ENCODE results near the gene PRUNE2.

The PRUNE2 gene

DNA sequence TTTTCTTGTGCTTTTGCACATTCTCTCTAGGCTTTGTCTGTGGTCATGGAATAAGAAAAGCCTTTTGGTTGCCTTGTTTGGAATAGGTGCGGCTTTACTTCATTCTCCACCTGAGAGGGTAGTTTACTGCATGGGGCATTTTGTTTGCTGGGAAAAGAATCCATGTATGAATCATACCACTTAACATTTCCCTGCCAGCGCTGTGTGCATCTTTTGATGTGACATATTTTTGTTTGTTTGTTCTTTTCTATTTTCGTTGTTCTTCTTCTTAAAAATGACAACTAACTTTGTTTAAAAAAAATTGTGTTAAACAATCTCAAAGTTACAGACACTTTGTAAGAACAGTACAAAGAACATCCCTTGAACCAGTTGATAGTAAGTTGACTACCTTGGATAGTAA is 333.8 kb downstream of the PRUNE2 start:
- TF ChIP-seq CTBP1 (IDR thresholded peaks at IDR 0.05; ENCODE audit: borderline replicate concordance) = no peak
- TF ChIP-seq BHLHE40 (IDR thresholded peaks at IDR 0.05; ENCODE audit: borderline replicate concordance) = no peak
- CTCF ChIA-PET = no interaction called here
- no peak for DNase-seq (ENCODE audit: extremely low spot score)
- POLR2A ChIA-PET = no interaction called here

- ChIA-PET CTCF (no interaction called here), POLR2A (no interaction called here)
- TF ChIP-seq NFRKB (IDR thresholded peaks at IDR 0.05) (no peak), HDGF (IDR thresholded peaks at IDR 0.05; ENCODE audit: borderline replicate concordance) (no peak), CTBP1 (IDR thresholded peaks at IDR 0.05; ENCODE audit: borderline replicate concordance) (no peak), LEF1 (IDR thresholded peaks at IDR 0.05; ENCODE audit: borderline replicate concordance) (no peak), SP1 (IDR thresholded peaks at IDR 0.05) (no peak), ZNF384 (IDR thresholded peaks at IDR 0.05) (no peak)
- DNase-seq (ENCODE audit: extremely low spot score) = no peak
Observed at GRCh38 chr9:76571743-76572146, 334.2 kb downstream of the PRUNE2 start.

DNA sequence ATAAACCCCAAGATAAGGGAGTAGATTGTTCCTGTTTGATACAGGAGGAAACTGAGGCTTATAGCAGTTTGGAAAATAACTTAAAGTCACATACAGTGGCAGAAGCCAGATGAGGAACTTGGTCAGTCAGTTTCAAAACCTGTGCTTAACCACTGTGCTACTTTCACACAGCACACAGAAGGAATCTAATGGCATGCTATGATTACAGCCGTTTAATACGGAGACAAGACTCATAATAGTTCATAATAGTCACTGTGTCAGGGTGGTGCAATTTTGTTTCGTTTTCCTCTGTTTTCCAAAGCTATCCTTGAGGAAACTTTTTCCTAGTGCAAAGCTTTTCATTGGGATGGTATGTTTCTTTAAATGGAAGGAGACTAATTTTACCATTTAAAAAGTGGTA is 334.6 kb downstream of the PRUNE2 start:
- no peak for TF ChIP-seq ARNT (IDR thresholded peaks at IDR 0.05)
- no peak for TF ChIP-seq L3MBTL2 (conservative IDR thresholded peaks at IDR 0.05)
- TF ChIP-seq, protein P1, sequence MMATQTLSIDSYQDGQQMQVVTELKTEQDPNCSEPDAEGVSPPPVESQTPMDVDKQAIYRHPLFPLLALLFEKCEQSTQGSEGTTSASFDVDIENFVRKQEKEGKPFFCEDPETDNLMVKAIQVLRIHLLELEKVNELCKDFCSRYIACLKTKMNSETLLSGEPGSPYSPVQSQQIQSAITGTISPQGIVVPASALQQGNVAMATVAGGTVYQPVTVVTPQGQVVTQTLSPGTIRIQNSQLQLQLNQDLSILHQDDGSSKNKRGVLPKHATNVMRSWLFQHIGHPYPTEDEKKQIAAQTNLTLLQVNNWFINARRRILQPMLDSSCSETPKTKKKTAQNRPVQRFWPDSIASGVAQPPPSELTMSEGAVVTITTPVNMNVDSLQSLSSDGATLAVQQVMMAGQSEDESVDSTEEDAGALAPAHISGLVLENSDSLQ (IDR thresholded peaks at IDR 0.05) = no peak
- TF ChIP-seq CTBP1 (IDR thresholded peaks at IDR 0.05; ENCODE audit: borderline replicate concordance) = no peak
- no peak for TF ChIP-seq ELF4 (IDR thresholded peaks at IDR 0.05)
- TF ChIP-seq HDGF (IDR thresholded peaks at IDR 0.05; ENCODE audit: borderline replicate concordance) = no peak
- no peak for TF ChIP-seq FOXM1 (IDR thresholded peaks at IDR 0.05; ENCODE audit: borderline replicate concordance)
- TF ChIP-seq SUZ12 (IDR thresholded peaks at IDR 0.05) = no peak
- TF ChIP-seq NFRKB (IDR thresholded peaks at IDR 0.05) = no peak
- TF ChIP-seq FOXA1 (IDR thresholded peaks at IDR 0.05) = no peak
- no peak for TF ChIP-seq SP1 (IDR thresholded peaks at IDR 0.05)
- no peak for TF ChIP-seq TARDBP (IDR thresholded peaks at IDR 0.05)
- no peak for TF ChIP-seq LEF1 (IDR thresholded peaks at IDR 0.05; ENCODE audit: borderline replicate concordance)
- TF ChIP-seq BHLHE40 (IDR thresholded peaks at IDR 0.05; ENCODE audit: borderline replicate concordance) = no peak
- TF ChIP-seq FOXK2 (IDR thresholded peaks at IDR 0.05) = no peak
- TF ChIP-seq ZNF384 (IDR thresholded peaks at IDR 0.05) = no peak
- no peak for DNase-seq (ENCODE audit: extremely low spot score)
- ChIA-PET CTCF (no interaction called here), POLR2A (no interaction called here)

- ChIA-PET CTCF (no interaction called here), POLR2A (no interaction called here)
- DNase-seq (ENCODE audit: extremely low spot score) = no peak
- TF ChIP-seq FOXM1 (IDR thresholded peaks at IDR 0.05; ENCODE audit: borderline replicate concordance) (no peak), SP1 (IDR thresholded peaks at IDR 0.05) (no peak), TARDBP (IDR thresholded peaks at IDR 0.05) (no peak), HDGF (IDR thresholded peaks at IDR 0.05; ENCODE audit: borderline replicate concordance) (no peak), ELF4 (IDR thresholded peaks at IDR 0.05) (no peak), SUZ12 (IDR thresholded peaks at IDR 0.05) (no peak), ARNT (IDR thresholded peaks at IDR 0.05) (no peak), BHLHE40 (IDR thresholded peaks at IDR 0.05; ENCODE audit: borderline replicate concordance) (no peak), CTBP1 (IDR thresholded peaks at IDR 0.05; ENCODE audit: borderline replicate concordance) (no peak), FOXA1 (IDR thresholded peaks at IDR 0.05) (no peak), ZNF384 (IDR thresholded peaks at IDR 0.05) (no peak), L3MBTL2 (conservative IDR thresholded peaks at IDR 0.05) (no peak), NFRKB (IDR thresholded peaks at IDR 0.05) (no peak), FOXK2 (IDR thresholded peaks at IDR 0.05) (no peak), LEF1 (IDR thresholded peaks at IDR 0.05; ENCODE audit: borderline replicate concordance) (no peak)
- TF ChIP-seq, protein P1 (IDR thresholded peaks at IDR 0.05) = no peak
Observed at GRCh38 chr9:76570826-76571225, 335.1 kb downstream of the PRUNE2 start.

- POLR2A ChIA-PET = no interaction called here
- CTCF ChIA-PET = no interaction called here
- TF ChIP-seq FOXA1 (IDR thresholded peaks at IDR 0.05) = no peak
- no peak for TF ChIP-seq L3MBTL2 (conservative IDR thresholded peaks at IDR 0.05)
- no peak for TF ChIP-seq TARDBP (IDR thresholded peaks at IDR 0.05)
- no peak for TF ChIP-seq ZNF384 (IDR thresholded peaks at IDR 0.05)
- TF ChIP-seq CTBP1 (IDR thresholded peaks at IDR 0.05; ENCODE audit: borderline replicate concordance) = no peak
- no peak for DNase-seq (ENCODE audit: extremely low spot score)
Observed at GRCh38 chr9:76567086-76567485, 338.8 kb downstream of the PRUNE2 start.

GRCh38 chr9:76564297-76564696 is 341.6 kb downstream of the PRUNE2 start:
- ChIA-PET CTCF (no interaction called here), POLR2A (no interaction called here)
- TF ChIP-seq SP1 (IDR thresholded peaks at IDR 0.05) (no peak), L3MBTL2 (conservative IDR thresholded peaks at IDR 0.05) (no peak), ZNF384 (IDR thresholded peaks at IDR 0.05) (no peak)
- no peak for DNase-seq (ENCODE audit: extremely low spot score)

DNA sequence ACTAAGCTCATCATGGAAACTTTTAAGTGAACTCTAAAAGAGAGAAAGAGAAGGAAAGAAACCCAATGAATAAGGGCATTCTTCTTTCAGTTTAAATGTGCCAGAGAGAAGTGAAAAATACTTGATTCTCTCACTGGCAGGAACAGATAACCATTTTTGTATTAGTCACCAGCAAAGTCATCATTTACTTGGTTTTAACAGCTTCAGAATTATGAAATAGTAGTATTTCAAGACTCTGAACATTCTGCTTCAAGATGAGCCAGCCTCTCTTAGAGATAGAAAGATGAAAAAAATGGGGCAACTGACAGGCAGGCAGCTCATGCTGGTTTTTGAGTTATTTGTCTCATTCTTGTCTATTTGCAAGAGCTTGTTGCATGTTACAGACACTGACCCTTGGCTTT is 343.4 kb downstream of the PRUNE2 start:
- no peak for DNase-seq (ENCODE audit: extremely low spot score)
- ChIA-PET CTCF (no interaction called here), POLR2A (no interaction called here)
- TF ChIP-seq SP1 (IDR thresholded peaks at IDR 0.05) = no peak
- TF ChIP-seq ARNT (IDR thresholded peaks at IDR 0.05) = no peak
- TF ChIP-seq FOXM1 (IDR thresholded peaks at IDR 0.05; ENCODE audit: borderline replicate concordance) = no peak
- no peak for TF ChIP-seq FOXA1 (IDR thresholded peaks at IDR 0.05)
- no peak for TF ChIP-seq FOXK2 (IDR thresholded peaks at IDR 0.05)
- no peak for TF ChIP-seq TARDBP (IDR thresholded peaks at IDR 0.05)

DNA sequence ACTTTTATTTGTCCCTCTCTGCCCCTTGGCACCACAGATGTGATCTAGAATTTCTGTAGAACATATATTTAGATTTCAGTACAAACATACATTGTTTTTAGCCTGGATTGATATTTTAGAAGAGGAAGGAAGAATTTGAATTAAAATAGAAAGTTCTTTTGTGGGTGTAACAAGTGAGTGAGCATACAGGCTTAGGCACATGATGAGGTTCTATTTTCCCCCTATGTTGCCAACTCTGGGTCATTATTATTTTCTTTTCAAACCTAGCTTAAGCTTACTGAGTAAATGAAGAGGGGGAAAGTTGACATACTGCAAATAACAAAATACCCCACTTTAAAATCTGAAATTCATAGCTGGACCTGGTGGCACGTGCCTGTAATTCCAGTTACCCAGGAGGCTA is 344.0 kb downstream of the PRUNE2 start:
- ChIA-PET POLR2A (no interaction called here), CTCF (no interaction called here)
- no peak for TF ChIP-seq ZNF384 (IDR thresholded peaks at IDR 0.05)
- no peak for TF ChIP-seq ELF4 (IDR thresholded peaks at IDR 0.05)
- no peak for TF ChIP-seq FOXM1 (IDR thresholded peaks at IDR 0.05; ENCODE audit: borderline replicate concordance)
- TF ChIP-seq HDGF (IDR thresholded peaks at IDR 0.05; ENCODE audit: borderline replicate concordance) = no peak
- no peak for TF ChIP-seq TARDBP (IDR thresholded peaks at IDR 0.05)
- TF ChIP-seq SP1 (IDR thresholded peaks at IDR 0.05) = no peak
- TF ChIP-seq BHLHE40 (IDR thresholded peaks at IDR 0.05; ENCODE audit: borderline replicate concordance) = no peak
- TF ChIP-seq SUZ12 (IDR thresholded peaks at IDR 0.05) = no peak
- TF ChIP-seq L3MBTL2 (conservative IDR thresholded peaks at IDR 0.05) = no peak
- no peak for TF ChIP-seq FOXK2 (IDR thresholded peaks at IDR 0.05)
- TF ChIP-seq, protein P1 (IDR thresholded peaks at IDR 0.05) = no peak
- TF ChIP-seq NFRKB (IDR thresholded peaks at IDR 0.05) = no peak
- TF ChIP-seq FOXA1 (IDR thresholded peaks at IDR 0.05) = no peak
- TF ChIP-seq CTBP1 (IDR thresholded peaks at IDR 0.05; ENCODE audit: borderline replicate concordance) = no peak
- no peak for TF ChIP-seq LEF1 (IDR thresholded peaks at IDR 0.05; ENCODE audit: borderline replicate concordance)
- no peak for TF ChIP-seq ARNT (IDR thresholded peaks at IDR 0.05)
- no peak for DNase-seq (ENCODE audit: extremely low spot score)

Data from HEK293T (cell line).